Embryonic facial prominence (tissue), 1 donor: Measurements from ENCODE around the gene WNT3A.

Experiments used
- DNase-seq: peaks from one replicate; pipeline ENCODE4 v3.0.0-alpha.2; 2016; ENCODE audit errors: extremely low spot score

WNT3A gene

DNA sequence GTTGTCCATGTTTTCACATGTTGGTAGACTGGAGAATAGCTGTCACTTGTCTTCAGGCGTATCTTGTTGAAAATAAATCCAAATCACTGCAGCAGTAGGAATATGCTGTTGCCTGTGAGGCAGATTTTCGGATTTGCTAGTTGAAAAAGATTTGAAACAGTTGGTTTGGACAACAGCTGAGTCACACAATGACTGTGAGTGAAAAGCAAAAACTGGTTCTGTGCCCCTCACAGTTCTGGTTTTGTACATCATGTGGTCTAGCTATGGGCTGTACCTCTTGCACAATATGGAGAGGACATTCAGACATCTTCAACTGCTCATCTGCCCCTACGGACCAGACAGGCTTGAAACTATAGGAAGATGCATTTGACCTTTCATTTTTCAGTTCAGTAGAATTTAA lies 77.5 kb downstream of the WNT3A start:
- DNase-seq: no peak

- no peak for DNase-seq
These were observed 78.0 kb downstream of the WNT3A start for GRCh38 chr1:228084797-228085196.

GRCh38 chr1:228085287-228085951 lies 78.6 kb downstream of the WNT3A start:
- no peak for DNase-seq

DNA sequence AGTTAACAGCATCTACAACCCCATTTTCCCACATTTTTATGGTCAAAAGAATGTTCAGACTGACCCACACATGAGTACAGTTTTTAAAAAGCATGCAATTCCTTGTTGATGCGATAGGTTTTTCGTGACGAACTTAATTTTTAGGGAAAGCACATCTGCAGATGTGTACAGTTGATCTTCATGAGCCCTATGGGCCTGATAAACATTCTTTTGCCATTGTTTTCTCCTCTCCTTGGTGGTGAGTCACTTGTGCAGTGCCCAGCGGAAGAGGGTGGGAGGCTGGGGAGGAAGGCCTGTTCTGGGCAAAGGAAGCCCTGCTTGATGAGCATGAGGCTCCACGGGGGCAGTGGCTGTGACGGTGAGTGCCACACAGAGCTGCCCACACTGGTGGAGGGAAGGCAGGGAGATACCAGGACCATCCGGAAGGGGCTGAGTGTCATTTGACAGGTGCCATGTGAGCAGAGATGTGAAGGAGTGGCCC lies 81.0 kb downstream of the WNT3A start:
- DNase-seq: no peak

DNA sequence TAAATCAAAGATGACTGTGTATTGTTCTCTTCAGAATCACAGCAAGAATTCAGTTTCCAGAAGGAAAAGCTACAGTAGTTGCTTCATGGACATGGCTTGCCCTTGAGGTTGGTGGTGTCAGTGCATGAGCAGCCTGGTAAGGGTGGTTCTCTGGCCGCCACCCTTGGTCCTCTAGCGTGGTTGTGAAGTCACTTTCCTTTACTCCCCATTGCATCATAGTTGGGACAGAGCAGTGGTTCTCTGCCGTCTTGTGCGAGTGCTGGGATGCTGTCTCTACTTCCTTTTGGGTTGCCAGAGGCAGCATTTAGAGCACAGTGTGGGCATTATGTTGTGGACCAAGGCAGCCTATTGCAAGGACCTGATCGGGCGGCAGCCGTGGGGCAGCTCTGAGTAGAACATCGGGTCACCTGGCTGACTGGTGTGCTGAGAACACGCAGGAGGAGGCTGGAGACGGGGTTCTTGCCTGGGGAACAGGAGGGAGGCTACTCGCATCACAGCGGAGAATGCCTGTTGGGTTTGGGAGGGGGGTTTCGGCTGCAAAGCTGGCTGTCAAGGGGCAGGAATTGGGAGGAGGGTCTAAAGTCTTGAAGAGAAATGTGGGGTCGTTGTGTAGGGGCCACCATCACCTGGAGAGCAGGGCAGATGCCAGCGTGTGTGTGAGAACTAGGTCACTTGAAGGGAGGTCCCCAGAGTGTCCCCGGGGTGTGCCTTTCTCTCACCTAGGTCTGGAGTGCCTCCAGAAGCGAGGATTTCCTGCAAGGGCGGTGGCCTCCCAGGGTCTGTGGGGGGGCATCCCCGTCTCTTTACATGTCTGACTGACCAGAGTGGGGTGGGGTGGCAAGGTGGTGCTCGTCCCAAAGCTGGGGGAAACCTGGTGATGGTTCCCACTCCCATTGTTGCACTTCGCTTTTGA lies 82.0 kb downstream of the WNT3A start:
- no peak for DNase-seq

- no peak for DNase-seq
These were observed 83.0 kb downstream of the WNT3A start for GRCh38 chr1:228089519-228090380.

GRCh38 chr1:228090613-228091081 lies 83.8 kb downstream of the WNT3A start:
- no peak for DNase-seq

GRCh38 chr1:228091084-228091483 lies 84.3 kb downstream of the WNT3A start:
- no peak for DNase-seq

DNA sequence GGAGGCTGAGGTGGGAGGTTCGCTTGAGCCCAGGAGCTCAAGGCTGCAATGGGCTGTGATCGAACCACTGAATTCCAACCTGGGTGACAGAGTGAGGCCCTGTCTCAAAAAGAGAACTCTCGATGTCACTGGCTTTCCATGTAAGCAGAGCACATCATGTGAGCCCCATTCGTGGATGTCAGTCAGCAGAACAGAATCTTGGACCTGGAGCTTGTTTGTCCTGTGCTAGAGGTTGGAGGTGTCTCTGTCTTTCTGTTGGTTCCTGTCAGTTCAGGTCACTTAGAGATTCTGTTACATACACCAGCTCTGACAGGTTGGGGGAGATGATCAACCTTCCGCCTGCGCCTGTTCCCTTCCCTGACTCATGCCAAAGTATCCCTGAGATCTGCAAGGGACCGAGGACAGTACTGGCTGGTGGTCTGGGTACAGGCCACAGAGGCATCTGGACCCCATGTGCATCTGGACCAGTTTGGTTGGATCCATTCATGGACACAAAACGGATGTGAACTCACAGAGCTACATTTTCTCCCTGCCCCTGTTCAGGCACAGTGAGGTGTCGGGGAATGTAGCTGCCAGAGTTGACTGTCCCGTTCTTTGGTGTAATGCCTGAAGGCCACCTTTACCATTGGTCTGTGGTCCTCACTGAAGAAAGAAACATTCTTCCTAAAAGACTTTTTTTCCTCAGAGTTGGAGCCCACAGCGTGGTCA lies 85.7 kb downstream of the WNT3A start:
- DNase-seq: no peak

GRCh38 chr1:228093050-228093906 lies 86.5 kb downstream of the WNT3A start:
- no peak for DNase-seq

GRCh38 chr1:228094432-228095016 lies 87.7 kb downstream of the WNT3A start:
- no peak for DNase-seq

- no peak for DNase-seq
These were observed 88.4 kb downstream of the WNT3A start for GRCh38 chr1:228095161-228095560.

DNA sequence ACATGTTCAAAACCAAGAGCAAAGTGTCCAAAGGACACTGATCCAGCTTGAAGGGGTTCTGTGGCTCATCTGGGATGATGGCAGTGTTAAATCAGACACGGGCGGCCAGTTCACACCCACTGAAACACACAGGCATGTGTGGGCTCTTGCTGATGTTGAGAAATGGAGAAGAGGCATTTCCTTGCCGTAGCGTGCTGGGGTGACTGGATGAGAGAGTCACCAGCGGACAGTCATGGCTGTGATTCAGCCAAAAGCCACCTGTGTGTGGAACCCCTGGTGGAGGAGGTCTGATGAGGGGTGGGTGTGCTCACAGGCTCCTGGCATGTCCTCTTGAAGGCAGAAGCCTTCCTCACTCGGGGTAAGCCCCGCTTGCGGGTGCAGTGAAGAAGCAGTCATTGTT lies 89.1 kb downstream of the WNT3A start:
- DNase-seq: no peak

GRCh38 chr1:228096416-228097332 lies 89.9 kb downstream of the WNT3A start:
- DNase-seq: no peak

GRCh38 chr1:228097333-228098081 lies 90.7 kb downstream of the WNT3A start:
- no peak for DNase-seq

GRCh38 chr1:228098323-228098931 lies 91.6 kb downstream of the WNT3A start:
- DNase-seq: no peak

- DNase-seq: no peak
These were observed 92.5 kb downstream of the WNT3A start for GRCh38 chr1:228099331-228099732.
